ENCODE measurements around the gene METTL21A.
A peak's percentile ranks its signal among the peaks of the same experiment; 100 is the strongest.

The METTL21A gene

DNA sequence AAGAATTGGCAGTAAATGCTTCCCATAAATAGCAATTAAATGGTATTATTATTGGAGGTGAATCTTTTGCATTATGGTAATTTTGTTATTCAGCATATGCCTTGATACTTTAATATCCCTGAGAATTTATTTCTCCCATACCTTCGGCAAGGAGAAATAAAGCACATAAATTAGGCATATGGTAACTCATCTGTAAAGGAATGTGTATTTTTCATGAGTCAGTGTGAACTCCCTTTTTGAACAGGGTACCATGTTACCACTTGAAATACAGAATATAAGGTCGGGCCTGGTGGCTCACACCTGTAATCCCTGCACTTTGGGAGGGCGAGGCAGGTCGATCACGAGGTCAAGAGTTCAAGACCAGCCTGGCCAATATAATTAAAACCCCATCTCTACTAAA lies 18.4 kb downstream of the METTL21A start:
- Histone ChIP-seq H3K27me3 (no peaks in the 10 kb centered on the region), H3K4me3 (ENCODE audit: low read depth in 1 of 2, low read length in 1 of 2) (no peak overlapping the region), H3K9me3 (no peaks in the 10 kb centered on the region), H3K36me3 (no peaks in the 10 kb centered on the region), H3K27ac (no peak overlapping the region), H3K4me1 (ENCODE audit: control insufficient read depth in 1 of 2, insufficient read depth in 1 of 2, low read depth in 1 of 2, low read length in 1 of 2) (no peaks in the 10 kb centered on the region)
- TF ChIP-seq, protein P1, sequence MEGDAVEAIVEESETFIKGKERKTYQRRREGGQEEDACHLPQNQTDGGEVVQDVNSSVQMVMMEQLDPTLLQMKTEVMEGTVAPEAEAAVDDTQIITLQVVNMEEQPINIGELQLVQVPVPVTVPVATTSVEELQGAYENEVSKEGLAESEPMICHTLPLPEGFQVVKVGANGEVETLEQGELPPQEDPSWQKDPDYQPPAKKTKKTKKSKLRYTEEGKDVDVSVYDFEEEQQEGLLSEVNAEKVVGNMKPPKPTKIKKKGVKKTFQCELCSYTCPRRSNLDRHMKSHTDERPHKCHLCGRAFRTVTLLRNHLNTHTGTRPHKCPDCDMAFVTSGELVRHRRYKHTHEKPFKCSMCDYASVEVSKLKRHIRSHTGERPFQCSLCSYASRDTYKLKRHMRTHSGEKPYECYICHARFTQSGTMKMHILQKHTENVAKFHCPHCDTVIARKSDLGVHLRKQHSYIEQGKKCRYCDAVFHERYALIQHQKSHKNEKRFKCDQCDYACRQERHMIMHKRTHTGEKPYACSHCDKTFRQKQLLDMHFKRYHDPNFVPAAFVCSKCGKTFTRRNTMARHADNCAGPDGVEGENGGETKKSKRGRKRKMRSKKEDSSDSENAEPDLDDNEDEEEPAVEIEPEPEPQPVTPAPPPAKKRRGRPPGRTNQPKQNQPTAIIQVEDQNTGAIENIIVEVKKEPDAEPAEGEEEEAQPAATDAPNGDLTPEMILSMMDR (IDR thresholded peaks at IDR 0.05) = no peak

DNA sequence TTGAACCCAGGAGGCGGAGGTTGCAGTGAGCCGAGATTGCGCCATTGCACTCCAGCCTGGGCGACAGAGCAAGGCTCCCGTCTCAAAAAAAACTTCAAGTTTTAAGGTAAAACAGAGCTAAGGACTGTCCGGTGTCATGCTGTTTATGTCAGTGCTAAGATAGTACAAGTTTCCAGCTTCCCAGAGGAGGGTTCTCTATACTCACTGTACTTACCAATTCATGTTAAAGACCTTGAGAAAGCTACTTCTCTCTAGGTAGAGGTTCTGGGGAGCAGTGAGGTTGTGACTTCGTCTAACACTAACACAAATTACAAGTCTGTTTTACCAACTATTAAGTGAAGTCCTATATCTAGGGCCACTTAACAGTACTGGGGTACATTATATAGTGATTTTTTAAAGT lies 18.8 kb downstream of the METTL21A start:
- H3K4me1 ChIP-seq (ENCODE audit: control insufficient read depth in 1 of 2, insufficient read depth in 1 of 2, low read depth in 1 of 2, low read length in 1 of 2) = peaks cover 0 to 4% of the 10 kb centered on the region in 2 experiments
- no peaks in the 10 kb centered on the region for H3K9me3 ChIP-seq
- no peaks in the 10 kb centered on the region for H3K36me3 ChIP-seq
- H3K4me3 ChIP-seq (ENCODE audit: low read depth in 1 of 2, low read length in 1 of 2) = no peak overlapping the region
- TF ChIP-seq, protein P1 (IDR thresholded peaks at IDR 0.05) = no peak
- no peaks in the 10 kb centered on the region for H3K27me3 ChIP-seq
- H3K27ac ChIP-seq = no peak overlapping the region

GRCh38 chr2:207603486-207603885 lies 21.7 kb downstream of the METTL21A start:
- Histone ChIP-seq H3K4me3 (ENCODE audit: low read depth in 1 of 2, low read length in 1 of 2) (no peak overlapping the region), H3K36me3 (no peaks in the 10 kb centered on the region), H3K27ac (no peak overlapping the region), H3K27me3 (no peaks in the 10 kb centered on the region), H3K4me1 (ENCODE audit: control insufficient read depth in 1 of 2, insufficient read depth in 1 of 2, low read depth in 1 of 2, low read length in 1 of 2) (peaks cover 23 to 33% of the 10 kb centered on the region in 2 experiments), H3K9me3 (no peaks in the 10 kb centered on the region)
- TF ChIP-seq, protein P1 (IDR thresholded peaks at IDR 0.05) = no peak

- TF ChIP-seq, protein P1 (IDR thresholded peaks at IDR 0.05) = no peak
- peaks cover 40 to 50% of the 10 kb centered on the region in 2 experiments for H3K4me1 ChIP-seq (ENCODE audit: control insufficient read depth in 1 of 2, insufficient read depth in 1 of 2, low read depth in 1 of 2, low read length in 1 of 2)
These were observed 23.4 kb downstream of the METTL21A start for GRCh38 chr2:207601774-207602173.

DNA sequence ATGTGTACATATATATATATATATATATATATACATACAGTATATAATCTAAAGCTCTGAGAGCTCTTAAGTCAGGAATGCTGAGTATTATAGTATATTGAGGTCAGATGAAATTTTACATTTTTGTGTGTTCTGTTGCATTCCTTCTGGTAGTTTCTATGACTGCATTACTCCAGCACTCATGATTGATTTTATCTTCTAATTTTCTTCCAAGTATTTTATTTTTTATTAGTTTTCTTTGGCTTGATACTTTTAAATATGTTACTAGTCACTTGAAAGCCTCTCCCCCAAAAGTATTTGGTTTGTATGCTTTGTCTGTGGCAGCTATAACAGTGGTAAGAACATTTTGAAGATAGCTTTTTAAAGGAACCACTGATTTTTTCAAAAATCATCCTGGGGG lies 25.0 kb downstream of the METTL21A start:
- TF ChIP-seq, protein P1 (IDR thresholded peaks at IDR 0.05) = no peak
- H3K9me3 ChIP-seq = no peaks in the 10 kb centered on the region
- no peaks in the 10 kb centered on the region for H3K27me3 ChIP-seq
- peaks cover 50 to 58% of the 10 kb centered on the region in 2 experiments for H3K4me1 ChIP-seq (ENCODE audit: control insufficient read depth in 1 of 2, insufficient read depth in 1 of 2, low read depth in 1 of 2, low read length in 1 of 2)
- no peak overlapping the region for H3K4me3 ChIP-seq (ENCODE audit: low read depth in 1 of 2, low read length in 1 of 2)
- H3K36me3 ChIP-seq = no peaks in the 10 kb centered on the region
- H3K27ac ChIP-seq = peak overlapping the region; percentile 51

More at GRCh38 chr2:207601774-207602173, 23.4 kb downstream of the METTL21A start:
- Histone ChIP-seq H3K4me3 (ENCODE audit: low read depth in 1 of 2, low read length in 1 of 2) (no peak overlapping the region), H3K27me3 (no peaks in the 10 kb centered on the region), H3K27ac (no peak overlapping the region), H3K36me3 (no peaks in the 10 kb centered on the region), H3K9me3 (no peaks in the 10 kb centered on the region)

GRCh38 chr2:207599636-207600035 lies 25.6 kb downstream of the METTL21A start:
- TF ChIP-seq, protein P1 (IDR thresholded peaks at IDR 0.05) = no peak
- H3K27ac ChIP-seq = peak overlapping the region; percentile 81

More at GRCh38 chr2:207599636-207600035, 25.6 kb downstream of the METTL21A start:
- no peaks in the 10 kb centered on the region for H3K27me3 ChIP-seq
- peaks cover 51 to 59% of the 10 kb centered on the region in 2 experiments for H3K4me1 ChIP-seq (ENCODE audit: control insufficient read depth in 1 of 2, insufficient read depth in 1 of 2, low read depth in 1 of 2, low read length in 1 of 2)
- no peaks in the 10 kb centered on the region for H3K36me3 ChIP-seq
- H3K9me3 ChIP-seq = no peaks in the 10 kb centered on the region
- H3K4me3 ChIP-seq (ENCODE audit: low read depth in 1 of 2, low read length in 1 of 2) = no peak overlapping the region

Data from neutrophil (primary cell).